HG03108 (cell line): ENCODE data around the gene ZMIZ1.

Experiments used
- ATAC-seq: cut with Tn5 transposase; IDR thresholded peaks from one replicate; pipeline ENCODE4 v1.9.1; 2021; ENCODE audit warnings: moderate library complexity; ENCODE audit not compliant: unreplicated experiment

Gene ZMIZ1

DNA sequence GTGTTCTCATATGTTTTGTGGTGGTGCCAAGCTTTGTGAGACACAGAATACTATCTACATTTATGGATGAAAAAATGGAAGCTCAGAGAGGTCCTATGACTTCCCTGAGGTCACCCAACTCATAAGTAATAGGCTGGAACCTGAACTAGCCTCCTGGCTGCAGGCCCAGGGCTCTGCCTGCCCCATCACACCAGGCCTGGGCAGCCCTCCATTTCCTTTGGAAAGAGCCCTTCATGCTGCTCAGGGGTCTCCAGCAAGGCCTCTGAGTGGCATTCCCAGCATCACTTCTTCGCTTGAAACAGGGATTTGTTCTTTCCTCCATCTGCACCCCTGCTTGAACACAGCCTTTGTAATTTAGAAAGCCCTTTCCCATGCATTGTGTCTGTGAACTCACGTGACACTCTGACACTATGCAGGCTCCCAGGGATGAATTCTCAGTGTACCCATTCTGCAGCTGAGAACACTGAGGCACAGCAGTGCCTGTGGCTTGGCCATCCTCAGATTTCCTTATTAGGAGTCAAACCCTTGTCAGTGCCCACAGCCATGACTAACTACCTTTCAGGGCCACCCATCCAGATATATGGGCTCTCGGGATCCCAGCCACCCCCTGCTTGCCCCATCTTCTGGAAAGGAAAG, 150.7 kb downstream of the ZMIZ1 start:
- no peak for ATAC-seq

DNA sequence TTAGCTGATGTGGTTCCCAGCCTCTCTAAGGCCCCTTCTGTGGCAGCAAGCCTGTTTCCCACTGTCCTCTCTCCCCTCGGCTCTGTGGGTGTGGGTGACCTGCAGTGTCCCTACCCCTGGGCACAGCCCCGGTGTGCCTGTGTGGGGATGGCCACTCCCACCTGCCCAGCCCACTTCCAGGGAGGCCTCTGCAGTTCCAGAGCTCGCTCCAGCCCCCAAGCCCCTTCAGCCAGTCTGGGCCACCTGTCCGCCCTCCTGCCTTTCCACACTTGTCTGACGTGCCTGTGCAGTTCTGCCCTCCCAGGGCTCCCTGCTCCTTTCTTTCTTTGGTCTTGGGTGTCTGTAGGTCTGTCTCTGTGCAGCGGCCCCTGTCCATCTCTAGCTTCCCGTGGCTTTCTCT, 151.5 kb downstream of the ZMIZ1 start:
- no peak for ATAC-seq

DNA sequence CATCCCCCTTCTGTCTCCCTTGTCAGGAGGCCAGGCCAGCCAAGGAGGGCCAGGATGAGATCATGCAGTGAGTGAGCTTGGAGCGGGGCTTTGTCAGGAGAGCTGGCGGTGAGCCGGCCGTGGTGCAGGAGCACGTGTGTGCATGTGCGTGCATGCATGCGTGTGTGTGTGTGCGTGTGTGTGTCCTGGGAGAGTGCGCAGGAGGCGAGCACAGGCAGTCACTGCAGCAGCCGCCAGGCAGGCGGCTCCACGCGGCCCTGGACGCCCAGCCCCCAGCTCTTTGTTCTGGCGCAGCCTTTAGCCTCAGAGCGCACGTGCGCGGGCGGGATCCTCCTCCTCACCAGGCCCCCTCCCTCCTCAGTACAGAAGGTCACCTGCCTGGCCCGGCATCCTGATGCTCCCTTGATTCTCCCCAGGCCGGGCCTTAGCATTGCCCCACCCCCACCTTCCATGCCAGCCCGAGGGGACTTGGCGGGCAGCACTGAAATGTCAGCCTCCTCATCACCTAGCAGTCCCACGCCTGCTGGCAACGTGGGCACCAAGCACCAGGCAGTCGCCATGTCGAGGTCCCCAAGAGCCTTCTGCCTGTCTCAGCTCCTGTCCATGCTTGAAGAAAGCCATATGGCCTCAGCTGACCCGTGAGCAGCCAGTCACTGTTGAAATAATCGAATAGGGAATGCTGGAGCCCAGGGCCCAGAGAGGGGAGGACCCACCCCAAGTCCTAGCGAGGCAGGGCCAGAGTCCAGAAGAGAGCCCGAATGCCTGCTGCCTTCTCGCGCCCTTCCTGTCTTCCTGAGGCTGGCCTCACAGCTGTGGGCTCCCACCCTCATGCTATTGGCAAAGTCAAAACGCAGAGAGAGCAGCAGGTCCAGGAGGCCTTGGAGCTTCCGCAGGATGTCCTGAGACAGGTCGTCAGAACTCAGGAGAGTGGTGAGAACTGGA, 152.6 kb downstream of the ZMIZ1 start:
- ATAC-seq, result no peak

DNA sequence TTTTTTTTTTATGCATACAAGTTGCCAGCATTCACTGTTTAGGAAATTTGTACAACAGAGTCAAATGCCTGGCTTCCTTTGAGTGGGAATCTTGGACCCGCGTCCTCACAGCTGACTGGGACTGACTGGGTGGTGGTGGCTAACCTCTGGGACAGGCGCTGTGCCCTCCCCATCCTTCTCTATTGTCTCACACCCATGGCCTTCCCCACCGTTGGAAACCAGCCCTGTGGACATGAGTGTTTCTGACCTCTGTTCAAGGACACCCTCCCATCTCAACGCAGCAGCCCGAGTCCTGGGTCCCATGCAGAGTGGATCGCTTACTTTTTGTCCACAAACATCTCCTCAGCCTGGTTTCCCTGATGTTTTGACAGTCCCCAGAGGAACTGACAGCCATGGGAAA, 153.4 kb downstream of the ZMIZ1 start:
- ATAC-seq, result no peak

DNA sequence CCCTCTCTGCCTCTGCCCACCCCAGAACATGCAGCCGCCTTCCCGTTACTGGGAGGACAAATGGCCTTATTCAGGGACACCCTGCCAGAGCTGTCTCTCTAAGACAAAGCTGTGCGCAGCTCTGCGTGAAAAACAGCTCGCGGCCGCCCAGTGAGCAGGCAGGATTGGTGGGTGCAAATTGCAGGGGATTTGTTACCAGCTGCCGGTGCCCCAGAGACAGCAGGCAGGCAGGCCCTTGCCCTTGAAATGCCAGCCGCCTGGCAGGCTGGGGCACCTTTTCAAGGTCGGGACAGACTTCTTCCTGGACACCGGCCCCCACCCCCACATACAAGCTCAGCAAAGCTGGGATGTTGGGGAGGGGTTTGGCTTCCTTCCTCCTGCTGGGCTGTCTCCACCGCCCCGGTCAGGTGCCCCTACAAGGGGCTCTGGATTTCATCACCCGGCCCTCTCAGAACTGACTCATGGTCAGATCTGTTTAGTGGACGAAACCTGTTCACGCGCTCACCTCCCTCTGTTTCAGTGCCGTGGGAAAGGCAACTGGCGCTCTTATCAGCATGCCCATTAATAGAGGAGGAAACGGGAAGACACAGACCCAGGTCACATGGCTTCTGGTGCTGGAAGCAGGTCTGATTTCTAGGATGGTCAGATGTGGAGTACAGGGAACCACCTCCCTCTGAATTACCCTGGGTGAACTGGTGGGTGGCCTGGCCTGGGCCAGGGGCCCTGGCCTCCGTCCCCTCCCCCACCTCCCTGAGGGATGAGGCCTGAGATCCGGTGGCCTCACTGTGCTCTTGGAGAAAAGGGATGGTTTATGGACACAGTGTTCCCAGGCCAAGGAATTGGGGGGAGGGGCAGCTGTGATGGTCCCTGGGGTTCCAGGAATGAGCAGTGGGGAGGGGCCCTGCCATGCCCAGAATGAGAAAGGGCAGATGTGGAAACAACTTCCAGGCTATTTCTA, 154.6 kb downstream of the ZMIZ1 start:
- no peak for ATAC-seq

DNA sequence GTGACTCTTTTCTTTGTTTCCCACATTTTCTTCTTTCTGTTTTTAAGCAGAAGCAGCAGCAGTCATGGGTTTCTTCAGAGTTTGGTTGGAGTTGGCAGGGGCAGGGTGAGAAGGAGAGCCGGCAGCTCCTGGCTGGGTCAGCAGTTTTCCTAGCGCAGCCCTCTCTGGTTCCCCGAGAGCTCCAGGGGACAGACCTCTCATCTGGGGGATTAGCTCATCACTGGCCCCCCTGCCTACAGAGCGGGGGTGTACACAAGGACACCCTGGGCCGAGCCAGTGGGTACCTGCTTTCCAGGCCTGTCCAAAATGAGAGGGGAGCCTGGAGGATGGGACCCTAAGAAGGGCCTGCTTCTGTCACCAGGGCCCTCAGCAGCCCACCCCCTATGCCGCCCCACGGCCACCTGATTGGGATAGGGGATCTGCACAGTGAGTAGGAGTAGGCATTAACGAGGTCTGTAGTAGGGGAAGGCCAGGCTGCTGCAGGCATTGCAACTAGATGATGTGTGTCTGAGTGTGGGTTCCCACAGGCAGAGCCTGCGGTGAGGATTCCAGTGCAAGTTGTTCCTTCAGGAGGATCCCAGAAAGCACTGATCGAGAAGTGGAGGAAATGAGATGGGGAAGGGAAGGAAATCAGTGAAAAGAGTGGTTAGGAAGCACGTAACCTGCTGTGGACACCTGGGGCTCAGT, 155.6 kb downstream of the ZMIZ1 start:
- ATAC-seq, result no peak

DNA sequence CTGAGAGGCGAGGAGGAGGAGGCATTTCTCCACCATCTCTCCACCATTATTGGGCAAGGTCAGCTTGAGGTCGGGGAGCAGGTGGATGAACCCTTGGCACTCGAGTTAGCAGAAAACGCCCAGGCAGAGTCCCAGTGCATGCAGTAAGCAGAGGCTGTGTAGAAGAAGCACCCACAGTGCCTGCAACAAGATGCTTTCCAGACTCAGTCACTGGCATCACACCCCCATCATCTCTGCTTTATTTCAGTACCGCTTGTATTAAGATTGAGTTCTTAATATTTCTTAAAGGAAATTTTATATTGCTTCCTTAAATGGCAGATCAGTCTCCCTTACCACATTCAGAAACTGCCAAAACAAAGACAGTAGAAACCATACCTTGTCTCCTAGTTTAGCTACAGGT, 156.2 kb downstream of the ZMIZ1 start:
- no peak for ATAC-seq

DNA sequence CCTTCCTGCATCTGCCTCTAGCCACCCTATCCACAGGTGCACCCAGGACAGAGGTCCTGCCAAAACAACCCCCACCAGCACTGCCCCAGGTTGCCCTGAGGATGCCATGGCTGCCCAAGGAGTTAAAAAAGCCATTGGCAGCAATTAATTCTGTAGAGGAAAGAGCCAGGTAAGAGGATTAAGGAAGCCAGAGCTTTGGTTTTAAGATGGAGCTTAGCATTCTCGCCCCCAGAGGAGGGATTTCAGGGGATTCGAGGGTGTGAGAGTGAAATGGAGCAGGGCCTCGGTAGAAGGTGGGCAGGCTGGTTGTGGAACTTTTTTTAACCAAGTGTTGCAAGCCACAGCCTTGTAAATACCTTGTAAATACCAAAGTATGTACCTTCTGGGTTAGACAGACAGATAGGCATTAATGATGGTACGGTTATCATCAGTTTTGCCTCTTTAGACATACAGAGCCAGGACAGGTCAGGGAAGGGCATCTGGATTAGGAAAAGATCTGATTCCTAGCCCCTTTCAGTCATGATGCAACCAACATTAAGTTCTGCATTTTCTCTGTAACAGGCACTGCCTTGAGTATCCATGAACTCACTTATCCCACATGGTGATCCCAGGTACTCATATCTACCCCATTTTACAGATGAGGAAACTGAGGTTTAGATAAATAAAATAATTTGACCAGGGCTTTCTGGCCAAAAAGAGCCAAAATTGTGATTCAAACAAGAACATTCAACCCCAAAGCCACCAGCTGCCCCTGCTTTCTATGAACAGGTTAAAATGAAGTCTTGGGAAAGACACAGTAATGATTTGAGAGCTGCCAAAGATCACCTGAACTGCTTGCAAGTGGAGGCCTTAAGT, 157.9 kb downstream of the ZMIZ1 start:
- no peak for ATAC-seq

DNA sequence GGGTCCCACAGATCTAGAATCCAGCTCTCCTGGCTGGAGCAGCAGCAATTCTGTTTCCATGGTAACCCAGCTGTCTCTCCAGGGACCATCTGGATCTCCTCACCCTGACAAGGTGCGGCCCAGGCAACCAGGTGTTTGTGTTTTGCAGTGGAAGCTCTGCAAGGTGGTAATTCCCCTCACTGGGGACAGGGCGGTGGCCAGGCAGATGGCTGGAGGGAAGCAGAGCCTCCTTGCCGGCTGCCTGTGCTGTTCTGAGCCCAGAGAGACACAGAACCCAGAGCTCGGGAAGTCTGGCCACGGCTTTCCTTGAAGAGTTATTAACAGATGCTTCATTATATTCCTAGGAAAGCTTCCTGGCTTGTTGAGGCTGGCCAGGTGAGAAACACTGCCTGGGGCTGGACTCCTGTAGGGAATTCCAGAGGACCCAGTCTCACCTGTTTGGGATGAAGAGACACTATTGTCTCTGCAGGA, 160.3 kb downstream of the ZMIZ1 start:
- ATAC-seq, result no peak

DNA sequence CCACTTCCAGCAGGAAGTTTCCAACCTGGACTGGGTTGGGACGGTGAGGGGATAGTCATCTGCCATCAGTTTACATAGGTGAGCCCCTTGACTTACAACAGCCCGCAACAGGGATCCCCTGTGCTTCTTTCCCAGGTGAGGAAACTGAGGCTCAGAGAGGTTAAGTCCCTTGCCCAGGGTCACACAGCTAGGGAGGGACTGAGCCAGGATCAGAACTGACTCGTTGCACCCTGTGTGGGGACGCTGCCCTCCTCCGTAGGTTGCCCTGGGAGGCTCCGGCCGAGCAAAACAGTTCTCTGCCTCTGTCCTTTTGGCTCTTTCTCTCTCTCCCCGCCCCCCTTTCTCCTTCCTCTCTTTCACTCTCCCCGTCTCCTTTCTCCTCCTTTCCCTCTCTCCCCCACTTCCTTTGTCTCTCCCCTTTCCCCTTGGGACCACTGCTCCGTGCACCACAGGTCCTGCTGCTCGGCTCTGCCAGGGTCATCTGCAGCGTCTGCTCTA, 161.1 kb downstream of the ZMIZ1 start:
- no peak for ATAC-seq

DNA sequence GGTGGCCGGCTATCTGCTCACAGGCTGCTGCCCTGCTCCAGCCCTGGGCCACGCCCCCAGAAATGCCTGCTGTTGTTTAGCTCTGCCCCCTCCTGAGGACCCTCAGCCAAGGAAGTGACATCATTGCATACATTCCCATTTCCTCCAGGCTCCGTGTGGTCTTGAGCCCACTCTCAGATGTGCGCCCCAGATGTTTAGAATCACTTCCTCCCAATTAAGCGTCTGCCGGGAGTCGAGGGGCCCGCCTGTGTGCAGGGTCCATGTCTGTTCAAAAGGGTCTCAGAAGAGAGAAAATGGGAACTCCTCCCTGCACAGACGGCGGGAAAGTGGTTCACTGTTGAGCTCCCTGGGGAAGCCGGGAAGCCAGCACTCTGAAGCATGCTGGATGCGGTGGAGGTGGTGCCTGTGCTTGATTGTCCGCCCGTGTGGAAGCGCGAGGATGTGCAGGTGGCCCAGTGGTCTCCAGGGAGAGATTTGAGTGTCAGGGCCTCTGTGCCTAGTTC, 161.6 kb downstream of the ZMIZ1 start:
- ATAC-seq, result no peak

DNA sequence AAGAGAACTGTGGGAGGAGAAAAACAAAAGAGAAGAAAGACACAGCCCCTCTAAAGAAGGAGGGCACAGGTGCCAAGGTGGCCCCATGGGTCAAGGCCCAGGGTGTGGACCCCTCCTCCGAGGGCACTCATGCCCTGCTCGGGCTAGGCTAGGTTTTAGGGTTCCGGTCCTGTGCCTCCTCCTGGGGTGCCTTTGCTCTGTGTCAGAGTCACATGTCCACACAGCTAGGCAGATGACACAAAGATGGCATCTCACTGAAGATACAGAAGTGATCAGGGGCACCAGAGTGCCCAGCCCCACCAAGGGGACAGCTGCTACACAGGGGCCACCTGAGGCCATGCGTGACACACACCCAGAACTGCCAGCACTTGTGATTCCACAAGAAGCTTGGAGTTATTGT, 162.1 kb downstream of the ZMIZ1 start:
- ATAC-seq, result no peak

DNA sequence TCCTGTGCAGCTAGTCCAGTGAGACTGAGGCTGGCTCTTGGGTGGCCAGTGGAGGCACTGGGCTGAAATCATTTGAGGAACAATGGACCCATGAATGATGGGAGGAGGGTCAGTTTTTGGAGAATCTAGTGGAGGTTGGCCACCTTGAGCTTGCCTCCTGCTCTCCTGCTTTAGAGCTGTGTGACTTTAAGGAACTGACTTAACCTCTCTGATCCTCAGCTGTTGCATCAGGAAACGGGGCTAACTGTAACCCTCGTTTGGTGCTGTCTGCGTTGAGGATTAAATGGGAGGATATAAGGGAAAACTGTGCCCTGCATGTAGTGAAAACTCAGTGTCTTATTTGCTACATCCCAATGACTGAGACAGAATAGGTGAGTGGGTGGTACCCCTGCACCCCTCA, 163.1 kb downstream of the ZMIZ1 start:
- no peak for ATAC-seq

DNA sequence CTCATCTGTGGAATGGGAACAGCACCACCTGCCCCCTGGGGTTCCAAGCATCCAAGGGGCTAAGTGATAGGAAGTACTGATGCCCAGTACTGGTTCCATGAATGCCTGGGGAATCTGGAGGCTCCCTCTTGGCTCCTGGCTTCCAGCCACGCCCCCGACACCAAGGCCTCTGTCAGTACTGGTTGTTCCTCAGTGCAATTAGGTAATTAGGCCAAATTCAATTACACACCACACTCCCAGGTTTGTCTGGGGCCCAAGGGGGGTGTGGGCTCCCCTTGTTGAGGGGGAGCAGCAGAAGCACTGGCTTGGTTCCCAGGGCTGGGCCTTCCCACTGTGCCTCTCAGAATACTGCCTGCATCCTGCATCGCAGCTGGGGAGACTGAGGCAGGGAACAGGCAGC, 164.1 kb downstream of the ZMIZ1 start:
- ATAC-seq, result no peak

DNA sequence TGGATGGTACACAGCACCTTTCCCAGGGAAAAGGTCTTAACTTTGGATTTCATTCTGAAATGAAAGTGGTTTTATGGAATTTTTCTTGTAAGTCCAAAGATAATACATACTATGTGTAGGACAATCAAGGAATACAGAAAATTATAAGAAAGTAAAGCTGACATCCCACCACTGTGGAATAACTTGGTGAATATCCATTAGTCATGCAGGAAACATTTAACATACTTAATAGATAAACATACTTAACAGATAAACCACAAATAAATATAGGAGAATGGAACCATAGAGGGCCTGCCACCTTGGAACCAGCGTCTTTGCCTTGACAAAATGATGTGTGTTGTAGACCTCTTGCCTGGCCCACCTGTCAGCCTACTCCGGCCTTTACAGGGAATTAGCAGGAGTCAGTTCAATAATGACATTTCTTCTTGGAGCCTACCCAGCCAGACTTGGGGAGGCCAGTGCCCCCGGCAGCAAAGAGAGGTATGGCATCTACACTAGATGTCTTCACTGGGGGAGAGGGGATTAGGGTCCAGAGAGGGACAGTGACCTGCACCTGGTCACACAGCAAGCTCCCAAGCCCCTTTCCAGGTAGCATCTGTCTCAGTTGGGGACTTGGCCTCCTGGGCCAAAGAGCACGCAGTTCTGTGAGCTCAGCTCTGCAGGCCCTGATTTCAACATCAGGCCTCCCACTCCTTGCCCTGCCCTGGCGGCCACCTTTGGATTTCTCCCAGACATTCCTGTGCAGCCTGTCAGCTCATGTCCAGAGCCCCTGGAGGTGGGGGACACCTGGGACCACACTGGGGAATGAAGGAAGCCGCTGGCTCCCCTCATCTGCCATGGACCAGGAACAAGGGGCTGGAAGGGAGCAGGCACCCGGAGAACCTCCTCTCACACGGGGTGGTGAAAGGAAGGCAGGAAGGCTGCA, 165.9 kb downstream of the ZMIZ1 start:
- no peak for ATAC-seq

DNA sequence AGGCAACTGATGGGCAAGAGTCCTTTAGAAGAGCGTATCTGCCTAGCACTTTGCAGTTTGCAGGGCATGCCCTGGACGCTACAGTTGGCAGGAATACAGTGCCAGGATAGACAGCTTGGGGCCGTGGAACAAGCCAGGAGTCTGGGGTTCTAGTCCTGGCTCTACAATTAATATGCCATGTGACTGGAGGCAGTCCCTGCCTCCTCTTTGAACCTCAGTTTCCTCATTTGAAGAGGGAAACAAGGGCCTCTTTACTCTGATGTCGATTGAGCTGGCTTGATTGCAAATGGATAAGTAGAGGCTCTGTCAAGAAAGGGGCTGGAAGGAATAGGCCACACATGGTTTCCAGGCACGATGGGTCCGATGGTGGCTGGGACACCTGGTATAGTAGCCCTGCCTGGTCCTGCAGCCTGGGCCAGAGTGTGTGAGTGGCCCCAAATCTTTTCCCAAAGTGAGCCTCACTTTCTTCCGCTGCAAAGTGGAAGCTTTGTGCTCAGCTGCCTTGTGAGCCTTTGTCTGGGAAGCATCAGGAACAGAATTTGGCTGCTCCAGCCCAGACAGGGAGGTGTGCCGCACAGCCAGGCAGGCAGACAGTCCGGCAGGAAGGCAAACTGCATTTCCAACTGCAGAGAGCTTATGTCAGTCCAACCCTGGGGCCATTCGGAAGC, 167.1 kb downstream of the ZMIZ1 start:
- ATAC-seq, result no peak

DNA sequence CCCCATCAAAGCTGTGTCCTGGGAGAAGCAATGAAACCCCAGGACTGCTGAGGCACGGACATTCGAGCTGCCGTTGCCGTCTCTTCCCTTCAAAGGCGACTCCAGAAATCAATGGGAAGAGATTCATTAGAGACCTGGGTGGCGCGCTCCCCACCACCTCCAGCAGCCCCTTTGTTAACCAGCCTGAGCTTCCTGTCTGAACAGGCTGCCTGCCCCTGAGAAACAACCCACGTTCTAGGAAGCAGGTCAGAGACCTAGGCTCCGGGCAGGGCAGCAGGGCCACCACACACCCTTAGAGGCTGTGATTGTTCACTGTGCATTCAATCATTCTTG, 167.6 kb downstream of the ZMIZ1 start:
- ATAC-seq, result no peak
